Thyroid gland (tissue), 4 donors: ENCODE data around the gene ABCC11. TPM values are rescaled to one million over a fixed set of nuclear protein-coding genes. Genes with fewer than 3 reads are reported as not detected.

Experiments used
- DNase-seq, 2 donors: peaks; one replicate each; pipeline ENCODE4 v3.0.0-alpha.2; 2019
- H3K27ac ChIP-seq, 3 donors: fragments of 200-600 bp; sonication (generic); 1 replicate in 2 of 3; 2 replicates in 1 of 3; pipeline ENCODE4 v1.5.1; 2016 to 2019; ENCODE audit warnings: mild to moderate bottlenecking in 1 of 3, moderate library complexity in 1 of 3
- H3K27me3 ChIP-seq: fragments of 200-600 bp; sonication (generic); one replicate; pipeline ENCODE4 v1.5.1; 2019
- H3K36me3 ChIP-seq, 2 donors: fragments of 200-600 bp; sonication (generic); one replicate each; pipeline ENCODE4 v1.5.1; 2016 to 2019
- H3K4me1 ChIP-seq, 2 donors: fragments of 200-600 bp; sonication (generic); one replicate each; pipeline ENCODE4 v1.5.1; 2017 to 2019
- H3K4me3 ChIP-seq, 3 donors: fragments of 200-600 bp; sonication (generic); replicated peaks in 1 of 3; 1 replicate in 2 of 3; 2 replicates in 1 of 3; pipeline ENCODE4 v1.5.1; 2016; ENCODE audit warnings: mild to moderate bottlenecking in 1 of 3
- H3K9me3 ChIP-seq: fragments of 200-600 bp; sonication (generic); one replicate; pipeline ENCODE4 v1.5.1; 2017
- POLR2A ChIP-seq, 2 donors: fragments of 450-650 bp; IDR thresholded peaks; one replicate each; pipeline ENCODE4 v1.6.1; 2017; ENCODE audit warnings: antibody characterized with exemption in 2 of 2, mild to moderate bottlenecking in 2 of 2, moderate library complexity in 1 of 2
- WGBS, 2 donors: methylation state at CpG; one replicate each; pipeline ENCODE4 v1.1.5; 2017; 5-methylcytosine and 5-hydroxymethylcytosine counted together
- intact Hi-C: fragments of 100-400 bp; cut with DNase I; formaldehyde crosslinking; loops from one replicate; pipeline ENCODE4 v1.15.1; 2023
- total RNA-seq, 4 donors: library from RNA; depleted of rRNA; stranded (reverse); fragments of >200 nt; gene quantifications; one replicate each; pipeline ENCODE4 v1.2.3, GENCODE V29; 2016
- TF ChIP-seq, protein P1 (sequence below), 6 experiments: fragments of 200-600 bp in 3 of 6; fragments of 450-650 bp in 3 of 6; sonication (generic) in 3 of 6; IDR thresholded peaks; one replicate each; pipeline ENCODE4 v1.5.1; 2016 to 2019; ENCODE audit warnings: antibody characterized with exemption in 6 of 6, mild to moderate bottlenecking in 2 of 6, inconsistent platforms in 1 of 6, moderate library complexity in 1 of 6

Gene ABCC11
- total RNA-seq, 4 donors from 2014 or later: 0.27 TPM; not detected in 3

DNA sequence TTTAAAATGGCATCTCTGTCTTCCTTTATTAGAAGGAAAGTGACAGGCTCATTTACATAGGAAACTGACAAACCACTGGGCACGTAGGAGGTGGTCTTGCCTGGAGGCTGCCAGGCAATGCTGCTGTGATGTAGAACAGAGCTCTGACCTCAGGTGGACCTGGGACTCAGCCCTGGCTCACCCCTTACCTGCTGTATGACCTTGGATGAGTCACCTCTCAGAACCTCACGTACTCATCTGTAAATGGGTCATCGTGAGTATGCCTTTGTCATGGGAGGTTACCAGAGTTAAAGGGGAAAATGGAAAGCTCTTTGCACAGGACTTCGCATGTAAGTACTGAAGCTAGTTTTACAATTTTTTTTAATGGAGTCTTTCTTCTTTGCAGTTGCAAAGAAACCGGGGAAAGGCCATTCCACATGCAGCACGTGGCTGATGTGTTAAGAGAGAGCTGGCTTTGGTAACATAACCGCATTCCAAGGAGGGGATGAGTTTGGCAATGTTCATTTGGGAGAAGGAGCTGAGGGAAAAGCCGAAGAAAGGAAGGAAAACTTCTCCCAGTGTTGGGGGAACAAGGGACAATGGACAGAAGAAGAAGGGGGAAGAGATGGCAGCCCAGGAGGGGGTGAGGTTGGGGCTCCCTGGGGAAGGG, 40.6 kb downstream of the ABCC11 start:
- Histone ChIP-seq H3K27ac (no peak overlapping the region), H3K27me3 (no peaks in the 10 kb centered on the region), H3K4me3 (no peak overlapping the region), H3K4me1 (no peaks in the 10 kb centered on the region), H3K9me3 (no peaks in the 10 kb centered on the region), H3K36me3 (no peaks in the 10 kb centered on the region)
- no peak for TF ChIP-seq POLR2A (IDR thresholded peaks at IDR 0.05)
- TF ChIP-seq, protein P1, sequence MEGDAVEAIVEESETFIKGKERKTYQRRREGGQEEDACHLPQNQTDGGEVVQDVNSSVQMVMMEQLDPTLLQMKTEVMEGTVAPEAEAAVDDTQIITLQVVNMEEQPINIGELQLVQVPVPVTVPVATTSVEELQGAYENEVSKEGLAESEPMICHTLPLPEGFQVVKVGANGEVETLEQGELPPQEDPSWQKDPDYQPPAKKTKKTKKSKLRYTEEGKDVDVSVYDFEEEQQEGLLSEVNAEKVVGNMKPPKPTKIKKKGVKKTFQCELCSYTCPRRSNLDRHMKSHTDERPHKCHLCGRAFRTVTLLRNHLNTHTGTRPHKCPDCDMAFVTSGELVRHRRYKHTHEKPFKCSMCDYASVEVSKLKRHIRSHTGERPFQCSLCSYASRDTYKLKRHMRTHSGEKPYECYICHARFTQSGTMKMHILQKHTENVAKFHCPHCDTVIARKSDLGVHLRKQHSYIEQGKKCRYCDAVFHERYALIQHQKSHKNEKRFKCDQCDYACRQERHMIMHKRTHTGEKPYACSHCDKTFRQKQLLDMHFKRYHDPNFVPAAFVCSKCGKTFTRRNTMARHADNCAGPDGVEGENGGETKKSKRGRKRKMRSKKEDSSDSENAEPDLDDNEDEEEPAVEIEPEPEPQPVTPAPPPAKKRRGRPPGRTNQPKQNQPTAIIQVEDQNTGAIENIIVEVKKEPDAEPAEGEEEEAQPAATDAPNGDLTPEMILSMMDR (IDR thresholded peaks at IDR 0.05): no peak
- no peak for DNase-seq
- intact Hi-C loops: no loop called here
- 78 to 82% methylated on average over 8 of the region's 8 CpGs for WGBS, 2 donors

DNA sequence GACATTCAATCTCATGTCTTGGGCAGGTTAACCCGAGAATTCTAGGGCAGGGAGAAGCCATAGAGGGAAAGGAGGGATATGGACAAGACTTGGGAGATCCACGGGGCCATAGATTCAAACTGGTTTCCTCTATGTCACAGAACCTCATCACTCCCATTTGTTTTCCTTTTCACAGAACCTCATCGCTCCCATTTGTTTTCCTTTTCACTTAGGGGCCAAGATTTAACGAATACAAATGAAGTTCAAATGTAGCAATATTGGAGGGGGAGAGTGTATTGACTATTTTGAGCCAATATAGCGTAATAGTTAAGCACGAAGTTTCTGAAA, 42.6 kb downstream of the ABCC11 start:
- H3K4me3 ChIP-seq: no peak overlapping the region
- intact Hi-C loops: no loop called here
- no peaks in the 10 kb centered on the region for H3K9me3 ChIP-seq
- no peak for DNase-seq
- H3K36me3 ChIP-seq: no peaks in the 10 kb centered on the region
- no peaks in the 10 kb centered on the region for H3K4me1 ChIP-seq
- no peaks in the 10 kb centered on the region for H3K27me3 ChIP-seq
- no peak for TF ChIP-seq POLR2A (IDR thresholded peaks at IDR 0.05)
- TF ChIP-seq, protein P1 (IDR thresholded peaks at IDR 0.05): no peak
- WGBS, 2 donors: 91 to 92% methylated on average over 6 of the region's 6 CpGs
- H3K27ac ChIP-seq: no peak overlapping the region

DNA sequence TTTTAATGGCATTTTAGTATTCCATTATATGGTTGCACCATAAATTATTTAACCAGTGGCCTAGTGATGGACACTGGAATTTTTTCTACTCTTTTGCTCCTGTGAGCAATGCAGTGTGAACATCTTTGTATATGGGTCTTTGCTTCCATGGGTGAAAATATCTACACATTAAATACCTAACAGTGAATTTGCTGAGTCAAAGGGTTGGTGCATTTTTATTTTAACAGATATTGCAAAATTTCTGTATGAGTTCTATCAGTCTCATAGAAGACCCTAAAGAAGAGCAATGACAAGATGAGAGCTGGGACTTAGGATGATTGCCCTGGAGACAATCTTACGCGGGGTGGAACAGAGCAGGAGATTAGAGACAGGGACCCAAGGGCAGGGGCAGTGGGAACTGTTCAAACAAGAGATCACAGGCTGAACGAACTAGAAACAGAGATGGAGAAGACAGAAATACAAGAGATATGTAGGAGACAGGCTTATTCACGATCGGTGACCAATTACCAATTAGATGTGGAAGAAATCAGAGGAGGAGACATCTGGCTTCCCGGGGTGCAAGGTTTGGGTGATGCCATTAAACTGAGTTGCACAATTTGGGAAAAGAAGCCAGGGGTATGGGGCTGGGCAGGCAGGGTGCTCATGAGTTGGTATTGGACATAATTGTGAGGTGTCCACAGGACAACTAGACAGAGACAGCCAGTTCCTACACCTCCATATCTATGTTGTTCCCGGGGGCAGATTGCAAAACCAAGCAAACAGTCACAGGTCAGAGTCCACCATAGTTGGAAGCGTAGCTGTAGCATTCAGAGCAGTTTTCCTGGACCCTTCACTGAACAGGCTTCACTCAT, 43.1 kb downstream of the ABCC11 start:
- no peaks in the 10 kb centered on the region for H3K27me3 ChIP-seq
- no peak overlapping the region for H3K27ac ChIP-seq
- intact Hi-C loops: no loop called here
- H3K4me3 ChIP-seq: no peak overlapping the region
- DNase-seq: no peak
- TF ChIP-seq POLR2A (IDR thresholded peaks at IDR 0.05): no peak
- TF ChIP-seq, protein P1 (IDR thresholded peaks at IDR 0.05): no peak
- H3K4me1 ChIP-seq: no peaks in the 10 kb centered on the region
- no peaks in the 10 kb centered on the region for H3K9me3 ChIP-seq
- 88% methylated on average over 8 of the region's 8 CpGs for WGBS, 2 donors
- H3K36me3 ChIP-seq: no peaks in the 10 kb centered on the region

DNA sequence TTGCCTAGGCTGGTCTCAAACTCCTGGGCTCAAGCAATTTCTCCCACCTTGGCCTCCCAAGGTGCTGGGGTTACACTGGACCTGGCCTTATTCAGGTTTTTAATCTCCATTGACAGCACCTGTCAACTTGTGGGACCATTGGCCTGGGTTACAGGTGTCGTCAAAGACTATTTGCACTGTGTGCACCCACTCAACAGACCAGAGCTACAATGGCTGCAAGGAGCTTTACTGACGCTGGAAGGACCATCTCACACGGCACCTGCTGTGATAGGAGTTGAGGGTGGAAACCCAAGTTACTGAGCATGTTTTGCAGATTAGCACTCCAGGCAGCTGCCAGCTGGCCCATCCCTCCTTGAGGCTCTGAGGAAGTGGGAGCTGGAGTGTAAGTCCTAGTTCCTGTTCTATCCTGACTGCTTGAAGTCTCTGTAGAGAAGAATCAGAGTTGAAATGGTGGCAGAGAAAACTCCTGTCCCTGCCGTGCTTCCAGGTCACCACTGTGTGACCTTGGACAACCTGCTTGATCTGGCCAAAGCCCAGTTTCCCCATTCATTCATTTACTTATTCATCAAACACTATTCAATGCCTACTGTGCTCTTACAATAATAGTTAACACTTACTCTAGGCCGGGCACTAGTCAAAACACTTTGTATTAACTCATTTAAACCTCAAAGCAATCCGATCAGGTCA, 45.7 kb downstream of the ABCC11 start:
- no peak overlapping the region for H3K4me3 ChIP-seq
- DNase-seq: no peak
- 82 to 88% methylated on average over 4 to 6 of the region's 6 CpGs for WGBS, 2 donors
- intact Hi-C loops: no loop called here
- H3K4me1 ChIP-seq: no peaks in the 10 kb centered on the region
- no peak for TF ChIP-seq POLR2A (IDR thresholded peaks at IDR 0.05)
- TF ChIP-seq, protein P1 (IDR thresholded peaks at IDR 0.05): no peak
- H3K27me3 ChIP-seq: no peaks in the 10 kb centered on the region
- no peaks in the 10 kb centered on the region for H3K9me3 ChIP-seq
- H3K36me3 ChIP-seq: no peaks in the 10 kb centered on the region
- H3K27ac ChIP-seq: no peak overlapping the region

DNA sequence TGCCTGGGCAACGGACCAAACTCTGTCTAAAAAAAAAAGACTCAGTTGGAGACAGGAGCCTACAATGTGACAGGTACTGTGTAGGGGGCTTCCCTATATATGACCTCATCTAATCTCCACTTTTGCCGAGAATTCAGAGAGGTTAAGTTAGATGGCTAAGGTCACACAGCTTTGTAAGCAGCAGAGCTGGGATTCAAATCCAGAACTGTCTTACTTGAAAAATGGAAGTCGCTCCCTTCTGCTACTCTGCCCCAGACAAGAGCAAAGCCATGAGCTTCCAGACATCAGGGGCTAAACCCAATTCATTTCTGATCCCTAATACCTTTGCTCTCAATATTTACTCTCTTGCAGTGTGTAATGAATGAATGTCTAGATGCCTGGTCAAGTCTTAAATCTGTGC, 50.0 kb downstream of the ABCC11 start:
- Histone ChIP-seq H3K4me1 (peaks cover 8 to 11% of the 10 kb centered on the region in 2 donors), H3K36me3 (no peaks in the 10 kb centered on the region), H3K27ac (no peak overlapping the region), H3K27me3 (no peaks in the 10 kb centered on the region), H3K4me3 (no peak overlapping the region), H3K9me3 (no peaks in the 10 kb centered on the region)
- intact Hi-C loops: no loop called here
- no peak for TF ChIP-seq POLR2A (IDR thresholded peaks at IDR 0.05)
- TF ChIP-seq, protein P1 (IDR thresholded peaks at IDR 0.05): no peak
- no peak for DNase-seq
- WGBS, 2 donors: 92 to 95% methylated on average over 3 of the region's 3 CpGs
